GM13976 (cell line): ENCODE results near the gene EPHB2.

Source experiments
- DNase-seq: peaks from one replicate; pipeline ENCODE4 v3.0.0; 2012; ENCODE audit warnings: low spot score
- CTCF ChIP-seq: IDR thresholded peaks from 2 replicates; pipeline ENCODE4 v1.5.1; 2012; ENCODE audit warnings: borderline replicate concordance, mild to moderate bottlenecking; ENCODE audit not compliant: insufficient read depth; ENCODE audit errors: extremely low read depth, missing control alignments, control extremely low read depth
- in situ Hi-C: fragments of 300-500 bp; cut with MboI; formaldehyde crosslinking; loops from one replicate; pipeline ENCODE4 v1.12.0; 2022; ENCODE audit warnings: low sequenced_read_pairs, mixed read lengths, inconsistent platforms; ENCODE audit not compliant: unreplicated experiment

EPHB2 gene

DNA sequence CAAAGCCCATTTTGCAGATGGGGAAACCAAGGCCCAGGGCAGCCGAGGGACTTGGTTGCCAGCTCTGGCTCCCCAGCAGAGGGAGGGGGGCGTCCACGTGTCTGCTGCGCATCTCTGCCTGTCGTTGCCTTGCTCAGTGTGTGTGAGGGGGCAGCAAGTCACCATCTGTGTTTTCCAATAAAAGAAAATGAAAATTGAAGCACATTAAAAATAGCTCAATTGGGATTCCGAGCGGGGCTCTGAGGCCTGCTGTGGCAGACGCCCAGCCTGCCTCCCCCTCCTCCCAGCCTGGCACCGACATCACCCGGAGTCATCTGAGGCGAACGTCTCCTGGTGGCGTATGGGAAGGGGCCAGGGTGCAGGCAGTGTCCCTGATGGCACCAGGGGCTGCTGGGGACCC is 51.2 kb downstream of the EPHB2 start:
- in situ Hi-C loops, result no loop called here
- TF ChIP-seq CTCF, result no peak
- DNase-seq, result no peak

DNA sequence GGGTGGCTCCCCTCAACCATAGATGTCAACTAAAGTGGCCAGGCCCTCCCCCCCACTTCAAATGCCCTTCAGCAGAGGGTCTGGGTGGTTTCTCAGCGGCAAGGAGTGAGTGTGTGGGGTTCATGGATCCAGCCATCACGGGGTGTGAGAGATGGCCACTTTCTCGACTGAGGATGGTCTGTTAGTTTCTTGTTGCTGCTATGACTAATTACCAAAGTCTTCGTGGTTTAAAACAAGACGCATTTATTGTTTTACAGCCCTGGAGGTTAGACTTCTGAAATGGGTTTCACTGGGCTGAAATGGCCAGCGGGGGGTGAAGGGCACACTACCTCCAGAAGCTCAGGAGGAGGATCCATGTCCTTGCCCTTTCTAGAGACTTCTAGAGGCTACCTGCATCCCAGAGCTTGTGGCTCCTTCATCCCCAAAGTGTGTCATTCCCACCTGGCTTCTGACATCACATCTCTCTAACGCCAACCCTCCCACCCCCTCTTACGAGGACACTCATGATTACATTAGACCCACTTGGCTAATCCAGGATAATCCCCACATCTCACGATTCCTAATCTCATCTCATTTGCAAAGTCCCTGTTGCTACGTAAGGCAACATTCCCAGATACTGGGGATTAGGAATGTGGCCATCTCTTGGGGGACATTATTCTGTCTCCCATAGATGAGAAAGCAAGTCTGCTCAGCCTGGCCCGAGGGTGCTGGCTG is 53.0 kb downstream of the EPHB2 start:
- peak; percentile 63 for DNase-seq
- TF ChIP-seq CTCF, result no peak
- in situ Hi-C loops, result no loop called here

DNA sequence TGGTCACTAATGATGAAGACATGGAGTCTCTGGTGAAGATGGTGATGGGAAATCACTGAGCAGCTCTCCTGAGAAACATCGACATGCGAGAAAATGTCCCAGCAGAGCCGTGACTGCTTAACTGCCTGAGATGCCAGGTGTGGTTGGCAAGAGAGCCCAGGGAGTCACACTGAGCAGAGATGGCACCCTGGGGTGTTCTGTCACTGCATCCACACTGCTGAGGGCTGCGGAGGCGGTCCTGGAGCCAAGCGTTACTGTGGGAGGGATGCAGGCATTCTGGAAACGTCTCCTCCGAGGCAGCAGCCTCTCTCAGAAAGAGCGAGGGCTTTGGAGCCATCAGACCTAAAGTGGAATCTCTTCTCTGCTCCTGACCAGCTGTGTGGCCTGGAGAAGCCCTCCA is 57.2 kb downstream of the EPHB2 start:
- DNase-seq, result no peak
- in situ Hi-C loops, result no loop called here
- TF ChIP-seq CTCF, result no peak

- in situ Hi-C loops, result no loop called here
- no peak for DNase-seq
- TF ChIP-seq CTCF, result no peak
Observed at GRCh38 chr1:22769932-22770331, 59.3 kb downstream of the EPHB2 start.

- no peak for TF ChIP-seq CTCF
- no peak for DNase-seq
- in situ Hi-C loops, result no loop called here
Observed at GRCh38 chr1:22772014-22772413, 61.4 kb downstream of the EPHB2 start.

DNA sequence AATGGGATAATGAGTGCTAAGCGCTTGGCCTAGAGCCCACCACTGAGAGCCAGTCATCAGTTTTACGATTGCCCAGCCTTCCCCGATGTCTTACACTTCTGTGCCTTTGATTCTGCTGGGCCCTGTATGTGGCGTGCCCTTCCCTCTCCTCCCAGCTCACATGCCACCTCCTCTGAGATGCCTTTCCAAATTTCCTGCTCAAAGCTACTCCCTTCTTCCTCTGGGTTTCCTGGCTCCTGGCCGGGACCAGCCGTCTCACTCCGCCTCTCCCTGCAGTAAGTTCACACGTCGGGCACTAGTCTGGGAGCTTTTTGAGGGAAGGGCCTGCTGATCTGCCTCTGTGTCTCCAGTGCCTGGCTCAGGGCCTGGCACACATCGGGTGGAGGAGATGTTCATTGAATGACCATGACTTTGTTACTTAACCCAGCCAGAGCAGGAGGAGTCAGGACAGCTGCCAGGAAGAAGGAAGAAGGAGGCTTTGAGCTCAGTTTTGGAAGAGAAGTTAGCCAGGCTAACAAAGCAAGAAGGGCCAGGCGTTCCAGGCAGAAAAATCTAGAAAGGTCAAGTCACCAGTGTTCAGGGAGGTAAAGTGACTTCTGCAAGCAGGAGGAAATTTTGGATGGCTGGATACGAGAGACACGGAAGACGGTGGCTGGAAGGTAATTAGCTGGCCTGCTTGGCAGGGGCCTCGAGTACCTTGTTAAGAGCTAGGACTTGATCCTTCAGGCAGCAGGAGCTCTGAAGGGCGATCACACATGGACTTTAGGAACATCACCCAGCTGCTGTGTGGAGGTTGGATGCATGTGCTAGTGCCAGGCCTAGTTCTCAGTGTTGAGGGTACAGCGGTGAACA is 63.6 kb downstream of the EPHB2 start:
- in situ Hi-C loops, result no loop called here
- no peak for DNase-seq
- TF ChIP-seq CTCF, result no peak
